HCT116 (cell line): ENCODE results near the gene RCAN2.

ENCODE experiments used
- ATF3 ChIP-seq: IDR thresholded peaks from 2 replicates; pipeline ENCODE4 v1.6.1; 2012
- CTCF ChIP-seq, 3 experiments: fragments of 200-600 bp in 1 of 3; sonication (generic) in 1 of 3; IDR thresholded peaks in 2 of 3; conservative IDR thresholded peaks in 1 of 3; 2 replicates each; pipeline ENCODE4 v1.5.1; 2012 to 2017; ENCODE audit warnings: low read depth in 2 of 3, low read length in 2 of 3, antibody characterized with exemption in 1 of 3, borderline replicate concordance in 1 of 3, control low read depth in 1 of 3, mild to moderate bottlenecking in 1 of 3, mixed read lengths in 1 of 3, mixed run types in 1 of 3, moderate library complexity in 1 of 3; ENCODE audit not compliant: insufficient read depth in 1 of 3
- EZH2 ChIP-seq: fragments of 200-600 bp; sonication (generic); IDR thresholded peaks from 2 replicates; pipeline ENCODE4 v1.6.1; 2017; ENCODE audit warnings: antibody characterized with exemption, mixed run types
- POLR2A ChIP-seq: IDR thresholded peaks from 2 replicates; pipeline ENCODE4 v1.7.0; 2011; ENCODE audit warnings: borderline replicate concordance; ENCODE audit not compliant: insufficient read depth, insufficient read length; ENCODE audit errors: extremely low read depth
- RAD21 ChIP-seq: IDR thresholded peaks from 2 replicates; pipeline ENCODE4 v1.6.1; 2012; ENCODE audit warnings: low read depth, mild to moderate bottlenecking
- SP1 ChIP-seq: IDR thresholded peaks from 2 replicates; pipeline ENCODE4 v1.6.1; 2012; ENCODE audit warnings: low read depth
- YY1 ChIP-seq: IDR thresholded peaks from 2 replicates; pipeline ENCODE4 v1.6.1; 2011; ENCODE audit warnings: low read length, low read depth, moderate library complexity, mild to moderate bottlenecking; ENCODE audit not compliant: insufficient replicate concordance; ENCODE audit errors: extremely low read depth
- TF ChIP-seq, protein P1 (sequence below): IDR thresholded peaks from 2 replicates; pipeline ENCODE4 v1.6.1; 2012

- no peak for TF ChIP-seq POLR2A
- no peak for TF ChIP-seq EZH2
- TF ChIP-seq ATF3 = no peak
- TF ChIP-seq CTCF (IDR thresholded peaks at IDR 0.05 in 2 of 3, conservative IDR thresholded peaks at IDR 0.05 in 1 of 3; ENCODE audit: borderline replicate concordance in 1 of 3, insufficient read depth in 1 of 3, low read depth in 2 of 3, low read length in 2 of 3) = no peak
- no peak for TF ChIP-seq SP1
- no peak for TF ChIP-seq RAD21
- TF ChIP-seq YY1 = no peak
- TF ChIP-seq, protein P1, sequence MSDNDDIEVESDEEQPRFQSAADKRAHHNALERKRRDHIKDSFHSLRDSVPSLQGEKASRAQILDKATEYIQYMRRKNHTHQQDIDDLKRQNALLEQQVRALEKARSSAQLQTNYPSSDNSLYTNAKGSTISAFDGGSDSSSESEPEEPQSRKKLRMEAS = no peak
Measured at GRCh38 chr6:46381057-46381456, 110.2 kb downstream of the RCAN2 start.
